ENCODE results near the gene CMIP.
"Not testable (repeated sequence)": the region's sequence is repeated elsewhere in the genome, so short reads cannot be mapped to it uniquely, and the experiment has no call there.

The CMIP gene

DNA sequence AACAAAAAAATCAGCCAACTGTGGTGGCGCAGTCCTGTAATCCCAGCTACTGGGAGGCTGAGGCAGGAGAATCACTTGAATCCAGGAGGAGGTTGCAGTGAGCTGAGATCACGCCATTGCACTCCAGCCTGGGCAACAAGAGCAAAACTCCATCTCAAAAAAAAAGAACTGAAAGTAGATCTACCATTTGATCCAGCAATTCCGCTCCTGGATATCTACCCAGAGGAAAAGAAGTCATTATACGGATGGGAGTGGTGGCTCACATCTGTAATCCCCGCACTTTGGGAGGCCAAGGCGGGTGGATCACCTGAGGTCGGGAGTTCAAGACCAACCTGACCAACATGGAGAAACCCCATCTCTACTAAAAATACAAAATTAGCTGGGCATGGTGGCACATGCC is 22.5 kb upstream of the CMIP start:
- DNase-seq: not testable (repeated sequence)

DNA sequence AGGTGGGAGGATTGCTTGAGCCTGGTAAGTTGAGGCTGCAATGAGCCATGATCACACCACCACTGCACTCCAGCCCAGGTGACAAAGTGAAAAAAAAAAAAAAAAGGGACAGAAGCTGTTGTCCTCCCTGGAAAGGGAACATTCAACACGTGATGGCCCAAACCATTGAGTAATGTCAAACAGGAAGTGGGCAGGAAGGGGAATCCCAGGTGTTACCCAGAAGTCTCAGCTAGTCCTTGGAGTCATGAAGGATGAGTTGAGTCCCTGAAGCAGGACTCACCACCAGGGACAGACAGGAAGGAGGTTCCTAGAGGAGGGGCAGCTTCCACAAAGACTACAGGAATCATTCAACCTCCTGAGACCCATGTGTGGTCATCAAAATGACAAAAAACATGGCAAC is 19.8 kb upstream of the CMIP start:
- peak; percentile 72 for DNase-seq

DNA sequence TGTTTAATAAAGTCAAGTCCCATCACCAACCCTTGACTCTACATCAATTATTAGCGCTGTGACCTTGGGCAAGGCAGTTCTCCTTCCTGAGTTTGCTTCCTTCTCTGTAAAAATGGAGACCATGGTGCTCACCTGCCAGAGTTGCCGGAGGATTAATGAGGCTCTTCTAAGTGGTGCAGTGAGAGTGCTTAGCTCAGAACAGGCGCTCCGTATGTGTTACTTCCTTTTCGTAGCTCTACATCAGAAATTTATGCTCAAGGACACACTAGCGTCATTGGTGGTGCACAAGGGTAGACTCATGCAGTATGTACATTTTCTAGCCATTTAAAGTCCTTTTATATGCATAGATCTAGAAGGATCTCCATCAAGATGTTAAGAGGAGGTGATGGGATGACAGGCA is 17.4 kb upstream of the CMIP start:
- DNase-seq: no peak

DNA sequence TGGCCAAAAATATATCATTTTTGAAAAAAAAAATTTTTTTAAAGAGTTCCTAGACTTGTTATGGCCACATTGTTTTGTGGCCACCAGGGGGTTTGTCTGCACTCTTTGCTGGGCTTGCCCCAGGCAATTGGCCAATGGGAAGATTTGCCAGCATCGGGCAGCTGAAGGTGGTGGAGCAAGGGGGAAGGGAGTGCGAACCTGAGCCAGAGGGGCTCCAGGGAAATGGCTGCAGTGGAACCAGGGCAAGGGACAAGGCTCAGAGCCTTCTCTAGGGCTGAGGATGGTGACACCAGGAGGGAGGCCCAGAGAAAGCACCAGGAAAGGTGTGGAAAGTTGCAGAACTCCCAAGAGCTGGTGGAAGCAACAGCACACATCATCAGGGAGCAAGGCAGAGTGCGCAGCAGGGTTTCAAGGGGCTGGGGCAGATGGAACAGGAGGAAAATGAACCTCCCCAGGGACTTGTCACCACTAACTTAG is 15.5 kb upstream of the CMIP start:
- peak; percentile 19 for DNase-seq

DNA sequence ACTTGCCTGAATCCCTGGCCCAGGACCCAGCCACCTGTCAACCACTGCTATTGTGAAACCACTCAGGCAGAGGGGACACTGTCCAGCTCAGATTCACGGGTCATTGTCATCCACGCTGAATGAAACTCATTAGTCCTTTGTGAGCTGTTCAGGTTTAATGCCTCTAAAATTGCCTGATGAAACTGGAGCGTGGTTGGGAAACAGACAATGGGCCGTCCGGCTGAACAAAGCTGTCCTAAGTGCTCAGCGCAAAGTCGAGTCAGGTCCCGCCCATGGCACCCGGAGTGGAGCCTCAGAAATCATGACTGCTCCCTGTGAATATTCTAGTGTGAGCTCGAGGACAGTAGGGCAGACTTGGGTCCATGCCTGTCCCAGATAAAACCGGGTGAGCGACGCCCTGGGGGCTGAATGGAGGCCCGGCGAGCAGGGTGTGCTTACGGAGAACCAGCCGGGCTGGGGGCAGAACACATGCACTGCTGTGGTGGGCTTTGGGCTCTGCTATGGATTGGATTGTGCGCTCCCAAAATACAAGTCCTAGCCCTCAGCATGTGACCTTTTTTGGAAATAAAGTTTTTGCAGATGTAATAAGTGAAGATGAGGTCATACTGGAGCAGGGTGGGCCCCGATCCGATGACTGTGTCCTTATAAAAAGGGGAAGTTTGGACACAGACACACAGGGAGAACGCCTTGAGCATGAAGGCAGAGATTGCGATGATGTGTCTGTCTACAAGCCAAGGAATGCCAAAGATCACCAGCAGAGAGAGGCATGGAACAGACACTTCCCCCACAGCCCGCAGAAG is 12.9 kb upstream of the CMIP start:
- DNase-seq: no peak

DNA sequence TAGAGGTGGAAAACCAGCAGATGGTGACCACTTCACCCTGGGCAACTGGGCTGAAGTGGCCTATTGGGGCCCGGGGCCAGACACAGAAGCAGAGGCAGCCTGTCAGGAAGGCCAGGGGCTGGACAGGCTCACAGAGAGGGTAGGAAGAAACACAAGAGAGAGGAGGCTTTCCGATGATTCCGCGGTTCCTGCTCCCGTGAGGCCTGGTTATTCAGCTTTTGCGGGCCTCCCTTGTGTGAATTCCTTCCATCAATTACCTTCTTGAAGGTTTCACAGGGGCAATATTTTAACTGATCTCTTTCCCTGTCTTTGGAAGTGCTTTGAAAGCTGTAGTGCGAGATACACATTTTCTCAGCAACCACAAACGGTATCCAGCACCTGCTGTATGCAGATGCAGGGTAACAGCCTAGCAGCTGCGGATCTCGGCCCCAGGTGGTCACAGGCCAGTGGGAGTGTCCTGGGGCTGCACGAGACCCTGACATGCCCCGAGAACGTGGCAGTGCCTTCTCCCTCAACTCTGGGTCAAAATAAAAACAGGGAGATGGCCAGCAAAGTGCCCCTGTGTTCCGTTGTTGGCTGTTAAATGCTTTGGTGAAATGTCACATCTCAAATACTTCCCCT is 11.6 kb upstream of the CMIP start:
- DNase-seq: peak; percentile 33

DNA sequence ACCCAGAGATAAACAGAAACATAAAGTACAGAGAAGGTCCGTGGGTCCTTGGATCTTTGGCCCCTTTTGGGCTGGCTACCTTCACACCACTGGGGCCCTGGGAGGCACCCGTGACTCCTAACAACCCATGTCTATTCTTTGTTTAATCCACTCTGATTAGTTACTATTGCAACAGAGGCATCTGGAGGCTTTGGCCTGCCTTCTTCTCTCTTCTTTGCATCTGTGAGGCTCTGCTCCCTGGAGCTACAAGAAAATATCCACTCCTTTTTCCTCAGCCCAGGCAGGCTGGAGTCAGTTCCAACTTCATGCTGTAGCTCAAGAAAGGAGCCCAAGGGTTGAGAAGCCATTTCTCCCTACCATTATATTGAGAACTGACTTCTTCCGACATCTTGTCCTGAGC is 9.5 kb upstream of the CMIP start:
- no peak for DNase-seq

DNA sequence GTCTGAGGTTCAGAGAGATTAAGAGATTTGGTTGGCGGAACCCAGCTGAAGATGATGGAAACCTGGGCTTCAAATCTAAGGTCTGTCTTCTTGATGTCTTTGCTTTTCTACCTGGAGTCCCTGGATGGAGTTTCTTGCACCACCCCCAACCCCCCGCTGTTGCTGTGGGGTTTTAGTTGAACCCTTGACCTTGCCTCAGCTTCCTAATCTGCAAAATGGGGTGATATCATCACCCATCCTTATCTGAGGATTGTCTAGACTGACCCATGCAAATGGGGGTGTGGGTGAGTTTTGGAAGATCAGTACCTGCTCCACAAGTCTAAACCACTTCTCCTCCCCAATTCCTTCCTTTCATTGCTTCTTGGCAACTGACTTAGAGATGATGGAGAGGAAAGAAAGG is 9.0 kb upstream of the CMIP start:
- no peak for DNase-seq

DNA sequence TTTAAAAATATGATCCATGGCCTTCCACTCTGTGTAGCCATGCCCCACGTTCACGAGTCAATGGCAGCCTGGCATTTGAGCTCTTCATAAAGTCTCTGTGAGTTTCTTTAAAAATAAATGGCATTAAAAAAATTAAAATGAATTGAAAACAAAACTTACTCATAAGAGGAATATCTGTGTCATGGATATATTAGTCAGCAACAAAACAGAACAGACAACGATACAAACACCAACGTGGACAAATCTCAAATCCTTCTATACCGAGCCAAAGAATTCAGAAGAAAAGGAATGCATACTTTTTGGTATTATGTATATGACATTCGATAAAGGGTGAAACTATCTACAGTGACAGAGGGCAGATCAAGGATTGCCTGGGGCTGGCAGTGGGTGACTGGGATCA is 8.2 kb upstream of the CMIP start:
- DNase-seq: no peak

DNA sequence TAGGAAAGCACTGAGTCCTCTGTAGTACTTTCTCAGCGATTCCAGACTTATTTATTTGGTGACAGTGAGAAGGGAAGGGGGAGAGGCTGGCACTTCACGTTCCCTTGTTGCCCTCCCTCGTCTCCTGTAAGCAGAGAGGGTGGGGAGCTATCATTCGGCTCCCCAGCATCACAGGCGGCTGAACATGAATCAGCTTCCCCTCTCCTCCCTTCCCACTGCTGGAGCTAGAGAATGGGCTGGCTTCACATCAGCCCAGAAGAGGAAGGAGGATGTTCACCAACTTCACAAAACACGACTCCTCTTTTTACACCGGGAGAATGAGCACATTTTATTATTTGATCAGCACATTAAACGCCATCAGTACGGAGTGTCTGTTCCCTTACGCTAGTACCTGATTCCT is 6.7 kb upstream of the CMIP start:
- DNase-seq: no peak

DNA sequence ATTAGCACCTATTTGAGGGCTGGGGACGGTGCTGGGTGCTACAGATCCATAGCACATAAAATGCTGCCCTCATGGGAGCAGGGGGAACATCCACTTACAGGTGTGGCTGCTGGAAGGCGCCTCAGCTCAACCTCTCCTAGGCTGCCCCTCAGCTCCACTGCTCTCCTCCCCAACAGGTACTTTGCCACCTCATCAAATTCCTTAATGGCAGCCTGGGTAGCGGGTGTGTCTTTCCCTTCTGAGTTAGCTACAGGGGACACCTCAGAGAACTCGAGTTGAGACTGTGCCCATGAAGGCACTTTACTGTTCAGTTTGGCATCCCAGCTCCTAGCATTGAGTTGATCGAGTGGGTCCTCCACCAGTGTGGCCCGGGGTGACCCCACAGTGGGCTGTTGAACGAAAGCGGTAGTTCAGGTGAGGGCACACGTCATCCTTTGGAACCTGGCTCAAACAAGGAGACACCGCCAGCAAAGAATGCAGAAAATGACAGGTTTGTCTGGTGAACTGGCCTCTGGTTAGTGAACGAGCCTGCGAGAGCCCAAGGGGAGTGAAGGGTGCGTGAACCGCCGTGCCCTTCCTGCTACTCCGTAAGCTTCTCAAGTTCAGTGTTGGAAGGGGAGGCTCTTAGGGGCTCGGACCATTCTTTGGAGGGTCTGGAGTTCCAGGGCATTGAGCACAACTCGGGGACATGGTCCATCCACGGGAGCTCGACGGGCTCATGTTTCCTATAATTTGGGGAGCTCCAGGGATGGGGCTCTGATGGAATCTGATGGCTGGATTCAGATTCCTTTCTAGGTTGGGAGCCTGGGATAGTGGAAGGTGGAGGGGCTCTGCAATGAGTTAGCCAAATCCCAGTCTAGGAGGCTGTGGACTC is 3.5 kb upstream of the CMIP start:
- DNase-seq: no peak

DNA sequence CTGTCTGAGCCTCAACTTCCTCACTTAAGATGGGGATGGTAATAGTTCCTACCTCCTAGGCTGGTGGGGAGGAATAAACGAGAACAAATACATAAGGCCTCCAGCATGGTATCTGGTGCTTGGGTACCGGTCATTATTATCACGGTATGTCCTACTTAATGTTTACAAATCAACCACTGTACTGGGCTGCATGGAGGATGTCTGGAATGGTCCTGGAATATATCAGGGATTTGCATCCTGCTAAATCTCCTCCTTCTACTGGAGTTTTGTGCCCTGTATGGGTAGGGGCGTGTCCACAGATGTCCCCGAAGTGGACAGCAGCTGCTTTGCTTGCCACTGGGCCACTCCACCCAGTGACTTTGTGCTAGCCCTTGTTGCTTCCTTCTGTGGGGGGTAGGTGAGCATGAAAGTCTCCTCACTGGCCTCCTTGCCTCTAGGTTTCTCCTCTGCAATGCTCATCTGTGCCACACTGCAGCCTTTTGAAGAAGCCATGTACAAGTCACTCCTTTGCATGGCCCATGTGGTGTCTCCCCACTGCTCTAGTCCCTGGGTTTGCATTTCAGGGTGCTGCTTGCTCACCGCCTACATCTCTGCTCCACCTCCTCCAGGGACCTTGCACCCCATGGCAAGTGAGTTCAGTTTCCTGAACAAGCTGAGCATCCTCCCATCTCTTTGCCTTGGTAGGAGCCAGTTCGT is 2.2 kb upstream of the CMIP start:
- DNase-seq: no peak

DNA sequence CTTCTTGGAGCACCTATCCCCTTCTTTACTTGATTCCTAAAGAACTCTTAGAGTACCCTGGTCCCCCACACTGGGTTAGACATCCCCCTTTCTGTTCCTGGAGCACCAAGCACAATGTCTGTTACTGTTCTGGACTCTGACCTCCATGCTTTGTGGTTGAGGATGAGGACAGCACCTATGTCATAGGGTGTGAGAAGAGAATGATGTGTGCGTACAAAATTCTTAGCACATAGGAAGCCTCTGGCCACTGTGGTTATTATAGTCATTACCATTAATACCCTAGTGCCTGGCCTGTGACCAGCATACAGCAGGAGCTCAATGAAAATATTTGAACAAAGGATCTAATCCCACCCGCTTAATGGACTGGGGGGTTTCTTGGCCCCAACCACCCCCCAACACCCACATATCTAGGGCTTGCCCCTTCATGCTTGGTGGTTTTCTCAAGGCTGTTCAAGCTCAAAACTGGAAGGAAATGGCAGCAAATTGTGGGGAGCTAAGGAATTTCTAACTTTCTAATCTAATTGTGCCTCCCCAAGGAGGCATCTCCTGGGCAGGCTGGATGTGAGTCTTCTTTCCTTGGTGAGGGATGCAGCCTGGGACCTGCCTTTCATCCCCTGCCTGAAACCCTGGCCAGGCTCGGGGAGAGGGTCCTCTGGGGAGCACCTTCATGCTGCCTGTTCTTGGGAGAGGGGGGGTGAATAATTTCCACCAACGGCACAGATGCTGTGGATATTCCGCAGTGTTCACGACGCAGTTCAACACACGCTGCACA is 1.5 kb upstream of the CMIP start:
- peak; percentile 8 for DNase-seq

DNA sequence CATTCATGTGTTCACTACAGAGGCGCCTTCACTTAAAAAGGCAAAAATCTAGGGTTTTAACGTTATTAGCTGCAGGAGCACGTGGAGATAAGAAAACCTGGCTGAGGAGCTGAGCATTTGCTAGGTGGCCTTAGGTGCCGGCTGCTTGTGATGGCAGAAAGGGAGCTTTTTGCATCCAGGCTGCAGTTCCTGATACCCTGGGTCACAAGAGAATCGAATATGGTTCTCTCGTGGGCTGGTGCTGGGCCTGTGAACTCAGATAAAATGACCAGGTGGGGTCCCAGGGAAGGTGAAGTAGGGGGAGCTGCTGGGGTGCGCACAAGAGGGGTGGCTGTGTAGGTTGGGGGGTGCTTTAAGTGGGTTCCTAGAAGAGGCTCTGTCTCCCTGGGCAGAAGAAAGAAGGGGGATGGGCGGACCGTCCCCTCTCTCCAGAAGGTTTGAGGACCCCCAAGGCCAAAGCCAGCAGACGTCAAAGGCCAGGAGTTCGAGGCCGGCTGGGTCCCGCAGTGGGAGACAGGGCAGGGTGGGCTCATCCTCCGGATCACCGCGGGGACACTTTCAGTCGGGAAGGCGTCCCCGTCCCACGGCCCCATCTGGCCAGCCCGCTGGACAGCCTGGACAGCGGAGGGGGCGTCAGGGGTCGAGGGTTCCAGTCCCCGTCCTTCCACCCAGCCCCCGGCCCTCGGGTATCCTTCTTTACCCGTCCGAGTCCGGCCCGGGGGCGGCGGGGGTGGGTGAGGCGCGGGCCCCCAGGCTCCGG is 740 bp upstream of the CMIP start:
- DNase-seq: peak; percentile 58

DNA sequence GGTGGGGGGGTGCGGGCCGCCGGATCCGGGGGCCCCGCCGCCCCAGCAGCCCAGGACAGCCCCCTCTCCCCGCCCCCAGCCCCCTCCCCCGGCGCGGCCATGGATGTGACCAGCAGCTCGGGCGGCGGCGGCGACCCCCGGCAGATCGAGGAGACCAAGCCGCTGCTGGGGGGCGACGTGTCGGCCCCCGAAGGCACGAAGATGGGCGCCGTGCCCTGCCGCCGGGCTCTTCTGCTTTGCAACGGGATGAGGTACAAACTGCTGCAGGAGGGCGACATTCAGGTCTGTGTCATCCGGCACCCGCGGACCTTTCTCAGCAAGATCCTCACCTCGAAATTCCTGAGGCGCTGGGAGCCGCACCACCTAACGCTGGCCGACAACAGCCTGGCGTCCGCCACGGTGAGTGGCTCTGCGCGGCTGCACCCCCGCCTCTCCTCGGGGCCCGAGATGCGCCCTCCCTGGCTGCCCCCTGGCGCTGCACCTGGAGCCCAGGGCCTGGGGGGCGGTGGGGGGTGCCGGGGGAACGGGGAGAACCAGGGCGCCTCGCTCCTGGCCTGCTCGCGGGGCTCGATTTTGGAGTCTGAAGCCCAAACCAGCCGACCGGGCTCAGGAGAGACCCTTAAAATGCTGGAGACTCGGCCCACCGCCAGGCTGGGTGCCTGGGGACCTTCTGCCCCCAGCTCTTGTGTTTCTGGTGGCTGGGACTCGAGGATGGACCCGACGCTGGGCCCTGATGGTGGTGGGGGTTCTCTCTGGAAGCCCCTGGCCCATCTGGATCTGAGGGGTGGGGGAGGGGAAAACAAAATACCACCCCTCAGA is 744 bp downstream of the CMIP start:
- peak; percentile 62 for DNase-seq

DNA sequence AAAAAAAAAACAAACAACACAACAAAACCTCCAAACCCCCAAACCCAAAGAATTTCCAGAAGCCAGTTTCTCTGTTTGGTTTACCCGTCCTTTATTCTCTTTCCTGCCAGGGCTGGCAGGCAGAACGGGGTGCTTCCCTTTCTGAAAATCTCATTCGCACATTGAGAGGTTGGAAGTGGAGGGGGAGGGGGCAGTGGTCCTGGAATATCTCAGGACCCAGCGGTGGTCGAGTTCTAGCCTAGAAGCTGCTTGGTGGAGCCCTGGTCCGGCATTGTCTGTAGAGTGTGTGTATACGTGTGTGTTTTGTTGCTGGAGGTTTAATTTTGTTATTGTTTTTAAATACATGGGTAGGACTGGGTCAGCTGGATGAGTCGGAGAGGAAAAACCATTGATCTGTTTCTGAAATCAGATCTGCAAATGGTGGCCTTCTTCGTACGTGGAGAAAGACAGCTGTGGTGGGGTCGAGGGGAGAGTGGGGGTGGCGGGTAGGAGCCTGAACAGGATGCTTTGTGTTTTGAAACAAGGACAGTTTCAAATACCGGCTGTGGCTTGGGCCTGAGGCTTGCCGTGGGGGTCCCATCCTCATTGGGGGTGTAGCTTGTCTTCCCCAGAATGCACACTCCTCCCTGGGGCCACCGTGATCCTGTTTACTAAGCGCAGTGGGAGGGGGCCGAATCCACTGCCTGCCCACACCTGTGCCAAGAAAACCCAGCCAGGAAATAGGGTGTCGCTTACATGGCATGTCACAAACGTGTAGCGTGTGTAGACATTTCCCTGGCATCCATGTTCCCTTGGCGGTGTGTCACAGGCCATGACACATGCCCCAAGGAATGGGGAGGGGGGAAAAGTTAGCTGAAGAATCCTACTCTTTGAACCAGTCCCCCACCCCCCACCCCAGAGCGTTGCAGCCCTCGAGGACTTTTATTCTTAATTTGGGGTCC is 1.6 kb downstream of the CMIP start:
- DNase-seq: no peak

DNA sequence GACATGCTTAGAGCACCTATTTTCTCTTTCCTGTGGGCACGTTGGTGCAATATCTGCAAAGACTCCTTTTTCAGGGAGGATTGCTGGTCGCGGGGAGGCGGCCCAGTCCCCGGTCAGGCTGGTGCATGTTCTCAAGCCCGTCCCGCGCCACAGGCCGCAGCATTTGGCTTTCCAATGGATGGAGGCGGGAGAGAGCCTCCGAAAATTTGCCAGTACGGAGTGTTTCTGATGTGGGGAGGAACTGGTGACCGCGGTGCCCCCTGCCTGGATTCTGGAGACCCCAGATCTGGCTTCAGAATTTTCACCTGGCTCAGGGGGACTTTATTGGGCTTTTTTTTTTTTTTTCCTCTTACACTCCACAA is 2.3 kb downstream of the CMIP start:
- DNase-seq: no peak

DNA sequence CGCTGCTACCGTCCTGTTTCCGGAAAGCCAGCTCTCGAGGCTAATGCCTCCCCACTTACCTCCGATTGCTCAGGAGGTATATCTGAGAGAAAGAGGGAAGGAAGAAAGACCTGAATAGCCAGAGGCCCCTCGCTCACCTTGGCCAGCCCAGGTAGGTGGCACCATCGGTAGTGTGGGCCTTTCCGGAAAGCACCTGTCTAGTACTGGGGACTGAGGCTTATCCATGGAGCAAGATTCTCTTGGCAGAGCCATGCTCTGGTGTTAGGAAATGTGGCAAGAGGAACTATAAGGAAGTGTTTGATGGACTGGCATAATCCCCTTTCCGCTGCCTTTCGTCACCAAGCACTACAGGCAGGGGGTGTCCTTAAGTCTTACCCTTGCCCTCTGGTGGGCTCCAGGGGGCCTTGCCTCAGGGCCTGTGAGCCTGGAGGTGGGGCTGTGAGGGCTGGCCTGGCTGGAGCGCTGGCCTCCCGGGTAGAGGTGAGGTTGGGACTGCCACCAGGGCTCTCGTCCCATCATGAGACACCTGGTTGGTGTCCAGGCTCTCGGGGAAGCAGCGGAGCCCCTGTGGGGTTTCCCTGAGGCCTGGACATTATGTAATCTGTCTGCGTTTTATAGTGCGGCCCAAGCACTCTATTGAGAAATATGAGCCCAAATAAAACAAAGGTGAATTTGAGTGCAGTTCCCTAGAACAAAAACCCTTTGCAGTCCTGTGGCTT is 2.9 kb downstream of the CMIP start:
- no peak for DNase-seq
